ENCODE data around the gene G0S2. TPM values are rescaled to one million over a fixed set of nuclear protein-coding genes. Genes with fewer than 3 reads are reported as not detected.
A peak's percentile ranks its signal among the peaks of the same experiment; 100 is the strongest.

G0S2 gene, protein sequence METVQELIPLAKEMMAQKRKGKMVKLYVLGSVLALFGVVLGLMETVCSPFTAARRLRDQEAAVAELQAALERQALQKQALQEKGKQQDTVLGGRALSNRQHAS
- 100 to 1,000 TPM in 3 of 7 donors, 10 to 100 TPM in 4; 61.4 to 392 (median 79.2) TPM for total RNA-seq
- 10 to 100 TPM; 41.5 to 75.4 TPM for polyA plus RNA-seq
- long read RNA-seq, donor 1, transcript G0S2-201 (2 exons, 866 nt), result major isoform, 346 of 360 reads
- long read RNA-seq, donor 1, partial matches to known transcripts, result 0 of 360 reads
- long read RNA-seq, donor 1, other reads (novel, unspliced or antisense), result 14 of 360 reads
- long read RNA-seq, donor 2, transcript G0S2-201 (2 exons, 866 nt), result major isoform, 13 of 13 reads
- long read RNA-seq, donor 2, partial matches to known transcripts, result 0 of 13 reads
- long read RNA-seq, donor 2, other reads (novel, unspliced or antisense), result 0 of 13 reads
- long read RNA-seq, donor 3, transcript G0S2-201 (2 exons, 866 nt), result major isoform, 199 of 211 reads
- long read RNA-seq, donor 3, partial matches to known transcripts, result 0 of 211 reads
- long read RNA-seq, donor 3, other reads (novel, unspliced or antisense), result 12 of 211 reads

DNA sequence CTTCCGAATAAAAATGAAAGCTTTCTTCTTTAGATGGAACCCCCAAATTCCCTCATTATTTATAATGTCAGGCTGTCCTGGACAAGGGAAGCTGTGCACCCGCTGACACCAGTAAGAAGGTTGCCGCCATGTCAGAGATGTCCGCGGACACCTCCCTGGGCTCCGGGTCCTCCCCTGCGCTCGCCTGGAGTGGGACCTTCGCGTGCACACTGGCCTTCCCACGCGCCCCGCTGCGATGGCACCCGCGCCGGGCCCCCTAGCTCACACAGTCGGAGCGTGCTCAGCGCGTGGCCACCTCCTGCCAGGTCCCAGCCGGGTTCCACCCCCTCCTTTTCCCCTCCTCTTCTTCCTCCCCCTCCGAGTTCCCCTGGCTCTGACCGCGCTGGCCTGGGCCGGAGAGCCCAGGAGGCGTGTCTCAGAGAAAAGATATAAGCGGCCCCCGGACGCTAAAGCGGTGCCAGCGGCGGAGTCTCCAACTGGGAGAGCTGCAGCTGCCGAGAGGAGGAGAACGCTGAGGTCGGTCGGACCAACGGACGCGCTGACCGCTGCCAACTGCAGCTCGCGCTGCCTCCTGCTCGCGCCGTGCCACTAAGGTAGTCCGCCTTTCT is at the start of gene G0S2:
TSS of gene G0S2 (plus strand) at position 456 of the 608 bp plus-strand sequence. CDS start 273 bp downstream, outside the sequence.
- intact Hi-C loops (cut with DNase I), result loop anchor here in 1 of 4 donors (5.0 kb wide), 1 partner anchor 33 kb away; no protein-coding TSS in a partner anchor
- H3K4me3 ChIP-seq, result peak within 1 kb of the TSS; percentile 53
- H3K27me3 ChIP-seq, result no peaks in the 10 kb centered on the region
- H3K9me3 ChIP-seq, result no peaks in the 10 kb centered on the region
- 3 to 5% (median 3%) methylated on average over 30 to 47 of the region's 47 CpGs for WGBS, 3 donors
- no peaks in the 10 kb centered on the region for H3K36me3 ChIP-seq
- TF ChIP-seq, protein P1, sequence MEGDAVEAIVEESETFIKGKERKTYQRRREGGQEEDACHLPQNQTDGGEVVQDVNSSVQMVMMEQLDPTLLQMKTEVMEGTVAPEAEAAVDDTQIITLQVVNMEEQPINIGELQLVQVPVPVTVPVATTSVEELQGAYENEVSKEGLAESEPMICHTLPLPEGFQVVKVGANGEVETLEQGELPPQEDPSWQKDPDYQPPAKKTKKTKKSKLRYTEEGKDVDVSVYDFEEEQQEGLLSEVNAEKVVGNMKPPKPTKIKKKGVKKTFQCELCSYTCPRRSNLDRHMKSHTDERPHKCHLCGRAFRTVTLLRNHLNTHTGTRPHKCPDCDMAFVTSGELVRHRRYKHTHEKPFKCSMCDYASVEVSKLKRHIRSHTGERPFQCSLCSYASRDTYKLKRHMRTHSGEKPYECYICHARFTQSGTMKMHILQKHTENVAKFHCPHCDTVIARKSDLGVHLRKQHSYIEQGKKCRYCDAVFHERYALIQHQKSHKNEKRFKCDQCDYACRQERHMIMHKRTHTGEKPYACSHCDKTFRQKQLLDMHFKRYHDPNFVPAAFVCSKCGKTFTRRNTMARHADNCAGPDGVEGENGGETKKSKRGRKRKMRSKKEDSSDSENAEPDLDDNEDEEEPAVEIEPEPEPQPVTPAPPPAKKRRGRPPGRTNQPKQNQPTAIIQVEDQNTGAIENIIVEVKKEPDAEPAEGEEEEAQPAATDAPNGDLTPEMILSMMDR (IDR thresholded peaks at IDR 0.05), result no peak
- peak; percentile 33 for TF ChIP-seq POLR2A (IDR thresholded peaks at IDR 0.05)
- peak; percentile 76 to 91 (median 87) for DNase-seq
- H3K27ac ChIP-seq, result peak within 1 kb of the TSS; percentile 6 to 64
- H3K4me1 ChIP-seq (ENCODE audit: insufficient read depth), result peaks cover 13% of the 10 kb centered on the region

DNA sequence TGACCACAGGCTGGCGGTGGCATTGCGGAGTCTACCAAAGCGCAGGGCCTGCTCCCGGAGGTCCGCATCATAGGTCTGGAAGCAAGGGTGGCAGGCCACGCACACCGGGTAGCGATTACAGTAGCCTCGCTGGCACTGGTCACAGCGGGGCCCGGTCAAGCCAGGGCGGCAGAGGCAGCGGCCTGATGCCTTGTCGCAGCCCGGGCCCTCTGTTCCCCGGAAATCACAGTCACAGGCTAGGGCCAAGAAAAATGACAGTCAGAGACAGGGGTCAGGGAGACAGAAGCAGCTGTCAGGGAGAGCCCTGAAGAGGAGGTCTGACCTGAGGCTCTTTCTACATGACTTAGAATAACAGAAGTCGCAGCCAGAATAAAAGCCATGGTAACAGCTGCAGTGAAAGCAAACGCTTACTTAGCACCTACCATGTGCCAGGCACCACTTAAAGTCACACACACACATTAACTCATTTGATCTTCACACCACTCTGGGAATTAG is 49.4 kb upstream of the G0S2 start:
- Histone ChIP-seq H3K4me3 (no peak overlapping the region), H3K4me1 (ENCODE audit: insufficient read depth) (peaks cover 23% of the 10 kb centered on the region), H3K27ac (peak overlapping the region in 1 of 2 donors; percentile 43), H3K27me3 (no peaks in the 10 kb centered on the region), H3K36me3 (no peaks in the 10 kb centered on the region), H3K9me3 (no peaks in the 10 kb centered on the region)
- intact Hi-C loops (cut with DNase I), result loop anchor here in 2 of 4 donors (5.0 to 10.0 kb wide), 3 partner anchors 34 to 59 kb away; no protein-coding TSS in a partner anchor
- no peak for TF ChIP-seq EP300 (IDR thresholded peaks at IDR 0.05)
- TF ChIP-seq, protein P1 (IDR thresholded peaks at IDR 0.05), result no peak
- no peak for TF ChIP-seq POLR2A (IDR thresholded peaks at IDR 0.05)
- 74 to 85% (median 74%) methylated on average over 18 of the region's 18 CpGs for WGBS, 3 donors
- DNase-seq, result no peak

DNA sequence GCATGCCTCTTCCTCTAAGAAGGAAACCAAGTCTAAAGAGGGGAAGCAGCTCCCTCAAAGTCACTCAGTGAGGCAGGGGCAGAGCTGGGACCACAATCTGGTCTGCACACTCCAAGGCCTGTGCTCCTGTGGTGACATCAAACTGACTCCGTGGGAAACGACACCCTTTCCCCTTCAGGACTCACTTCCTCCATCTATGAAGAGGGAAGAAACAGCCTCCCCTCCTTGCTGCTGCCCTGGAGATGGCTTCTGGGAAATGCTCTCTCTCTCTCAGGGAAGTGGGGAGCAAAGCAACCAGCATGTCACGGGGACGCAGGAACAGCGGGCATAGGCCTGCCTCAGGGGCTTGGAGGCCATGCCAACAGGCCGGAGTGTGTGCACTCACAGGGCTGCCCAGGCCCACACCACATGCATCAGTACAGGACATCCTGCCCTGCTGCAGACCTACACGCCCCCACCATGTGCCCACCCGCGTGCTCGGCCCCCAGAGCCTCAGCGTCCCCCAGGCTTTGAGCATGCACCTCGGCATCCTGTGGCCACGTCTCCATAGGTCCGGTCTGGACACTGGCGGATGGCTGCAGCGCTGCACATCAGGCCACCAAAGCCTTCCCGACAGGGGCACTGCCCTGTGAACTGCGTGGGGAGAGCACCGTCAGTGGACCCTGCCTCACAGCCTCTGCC is 48.7 kb upstream of the G0S2 start:
- no peak for DNase-seq
- WGBS, 3 donors, result 91 to 93% (median 91%) methylated on average over 19 of the region's 19 CpGs
- TF ChIP-seq EP300 (IDR thresholded peaks at IDR 0.05), result no peak
- TF ChIP-seq, protein P1 (IDR thresholded peaks at IDR 0.05), result no peak
- TF ChIP-seq POLR2A (IDR thresholded peaks at IDR 0.05), result no peak
- no peaks in the 10 kb centered on the region for H3K27me3 ChIP-seq
- intact Hi-C loops (cut with DNase I), result loop anchor here in 2 of 4 donors (5.0 to 10.0 kb wide), 3 partner anchors 34 to 58 kb away; no protein-coding TSS in a partner anchor
- H3K4me3 ChIP-seq, result no peak overlapping the region
- H3K9me3 ChIP-seq, result no peaks in the 10 kb centered on the region
- H3K36me3 ChIP-seq, result no peaks in the 10 kb centered on the region
- H3K4me1 ChIP-seq (ENCODE audit: insufficient read depth), result peaks cover 18% of the 10 kb centered on the region
- H3K27ac ChIP-seq, result peak overlapping the region in 1 of 2 donors; percentile 43

All from ovary (tissue), 10 donors.